Keratinocyte (primary cell): Measurements from ENCODE around the gene P3H2. TPM values are rescaled to one million over a fixed set of nuclear protein-coding genes. Genes with fewer than 3 reads are reported as not detected.
"Not testable (repeated sequence)": the region's sequence is repeated elsewhere in the genome, so short reads cannot be mapped to it uniquely, and the experiment has no call there.

ENCODE experiments used
- DNase-seq: peaks from one replicate; pipeline ENCODE4 v3.0.0-alpha.2; 2011; ENCODE audit warnings: low read depth, missing footprints, low spot score
- FAIRE-seq: peaks from 2 replicates; lab custom pipeline; 2011; peaks lifted over from hg19 to GRCh38; lab: Jason Lieb, UNC
- H2AFZ ChIP-seq: 2 replicates; pipeline ENCODE4 v1.6.0; 2012; ENCODE audit warnings: low read length, control low read depth, inconsistent platforms; ENCODE audit not compliant: control insufficient read depth
- H3K27ac ChIP-seq: 2 replicates; pipeline ENCODE4 v1.5.1; 2011; ENCODE audit warnings: low read length; ENCODE audit not compliant: control insufficient read depth, insufficient read depth
- H3K27me3 ChIP-seq: 3 replicates; pipeline ENCODE4 v1.6.0; 2011; ENCODE audit warnings: low read length; ENCODE audit not compliant: control insufficient read depth, insufficient read depth; ENCODE audit errors: extremely low read depth
- H3K36me3 ChIP-seq, 2 experiments: 2 replicates in 1 of 2; 3 replicates in 1 of 2; pipeline ENCODE4 v1.5.1; 2011; ENCODE audit warnings: low read length in 2 of 2, mild to moderate bottlenecking in 1 of 2; ENCODE audit not compliant: control insufficient read depth in 2 of 2, insufficient read depth in 2 of 2; ENCODE audit errors: extremely low read depth in 1 of 2
- H3K4me1 ChIP-seq: 3 replicates; pipeline ENCODE4 v1.5.1; 2011; ENCODE audit warnings: low read length; ENCODE audit not compliant: control insufficient read depth, insufficient read depth; ENCODE audit errors: extremely low read depth
- H3K4me2 ChIP-seq: 3 replicates; pipeline ENCODE4 v1.6.0; 2011; ENCODE audit warnings: low read depth, low read length; ENCODE audit not compliant: control insufficient read depth, insufficient read depth; ENCODE audit errors: extremely low read depth
- H3K4me3 ChIP-seq, 3 experiments: fragments of 200-600 bp in 1 of 3; sonication (generic) in 1 of 3; 2 replicates in 2 of 3; 3 replicates in 1 of 3; pipeline ENCODE4 v1.5.1; 2011 to 2016; ENCODE audit warnings: low read length in 3 of 3, mild to moderate bottlenecking in 3 of 3, control low read depth in 2 of 3, inconsistent platforms in 1 of 3, low read depth in 1 of 3, mixed read lengths in 1 of 3, mixed run types in 1 of 3, moderate library complexity in 1 of 3; ENCODE audit not compliant: control insufficient read depth in 2 of 3, insufficient read depth in 2 of 3; ENCODE audit errors: extremely low read depth in 1 of 3
- H3K79me2 ChIP-seq: 2 replicates; pipeline ENCODE4 v1.6.0; 2012; ENCODE audit warnings: low read length; ENCODE audit not compliant: control insufficient read depth, insufficient read depth
- H3K9ac ChIP-seq: 3 replicates; pipeline ENCODE4 v1.6.0; 2011; ENCODE audit warnings: low read length; ENCODE audit not compliant: control insufficient read depth, insufficient read depth; ENCODE audit errors: extremely low read depth
- H3K9me1 ChIP-seq: 3 replicates; pipeline ENCODE4 v1.6.0; 2011; ENCODE audit warnings: low read length; ENCODE audit not compliant: control insufficient read depth, insufficient read depth; ENCODE audit errors: extremely low read depth
- H3K9me3 ChIP-seq: 2 replicates; pipeline ENCODE4 v1.5.1; 2012; ENCODE audit warnings: low read depth, low read length; ENCODE audit not compliant: control insufficient read depth
- H4K20me1 ChIP-seq: 3 replicates; pipeline ENCODE4 v1.6.0; 2011; ENCODE audit warnings: low read length; ENCODE audit not compliant: control insufficient read depth, insufficient read depth; ENCODE audit errors: extremely low read depth
- EZH2 ChIP-seq: IDR thresholded peaks from one replicate; pipeline ENCODE4 v1.6.1; 2012; ENCODE audit warnings: inconsistent platforms, mild to moderate bottlenecking, low read length, moderate library complexity
- dilution Hi-C: fragments of 300-500 bp; cut with MboI; formaldehyde crosslinking; loops from one replicate; pipeline ENCODE4 v1.7.0; 2020; ENCODE audit warnings: low sequenced_read_pairs; ENCODE audit not compliant: extremely low pct_ligation_motif_present
- polyA plus RNA-seq, 5 experiments: library from polyadenylated mRNA; depleted of rRNA in 3 of 5; stranded (reverse) in 3 of 5; stranded (forward) in 1 of 5; unstranded in 1 of 5; fragments of >200 nt; gene quantifications; 1 replicate in 1 of 5; 2 replicates in 3 of 5; 3 replicates in 1 of 5; pipeline versions ENCODE4 v1.2.1 to v1.2.3, GENCODE V29; 2011 to 2012; ENCODE audit warnings: missing spikeins in 2 of 5, low read depth in 1 of 5, low replicate concordance in 1 of 5
- TF ChIP-seq, protein P1 (sequence below), 3 experiments: IDR thresholded peaks in 1 of 3; conservative IDR thresholded peaks in 1 of 3; optimal IDR thresholded peaks in 1 of 3; 2 replicates in 2 of 3; 3 replicates in 1 of 3; pipeline versions ENCODE3 to v1.5.1; 2011; ENCODE audit warnings: low read length in 3 of 3, mild to moderate bottlenecking in 3 of 3, moderate library complexity in 2 of 3, control low read depth in 1 of 3, inconsistent platforms in 1 of 3; ENCODE audit not compliant: insufficient read depth in 2 of 3; ENCODE audit errors: extremely low read depth in 1 of 3

Gene P3H2
- polyA plus RNA-seq, 1 donor (not counting 4 experiments of a cell fraction or from before 2014, with no cell fraction given) = 115 TPM

GRCh38 chr3:190083635-190084034, 37.1 kb downstream of the P3H2 start:
- TF ChIP-seq, protein P1, sequence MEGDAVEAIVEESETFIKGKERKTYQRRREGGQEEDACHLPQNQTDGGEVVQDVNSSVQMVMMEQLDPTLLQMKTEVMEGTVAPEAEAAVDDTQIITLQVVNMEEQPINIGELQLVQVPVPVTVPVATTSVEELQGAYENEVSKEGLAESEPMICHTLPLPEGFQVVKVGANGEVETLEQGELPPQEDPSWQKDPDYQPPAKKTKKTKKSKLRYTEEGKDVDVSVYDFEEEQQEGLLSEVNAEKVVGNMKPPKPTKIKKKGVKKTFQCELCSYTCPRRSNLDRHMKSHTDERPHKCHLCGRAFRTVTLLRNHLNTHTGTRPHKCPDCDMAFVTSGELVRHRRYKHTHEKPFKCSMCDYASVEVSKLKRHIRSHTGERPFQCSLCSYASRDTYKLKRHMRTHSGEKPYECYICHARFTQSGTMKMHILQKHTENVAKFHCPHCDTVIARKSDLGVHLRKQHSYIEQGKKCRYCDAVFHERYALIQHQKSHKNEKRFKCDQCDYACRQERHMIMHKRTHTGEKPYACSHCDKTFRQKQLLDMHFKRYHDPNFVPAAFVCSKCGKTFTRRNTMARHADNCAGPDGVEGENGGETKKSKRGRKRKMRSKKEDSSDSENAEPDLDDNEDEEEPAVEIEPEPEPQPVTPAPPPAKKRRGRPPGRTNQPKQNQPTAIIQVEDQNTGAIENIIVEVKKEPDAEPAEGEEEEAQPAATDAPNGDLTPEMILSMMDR (optimal IDR thresholded peaks at IDR 0.05 in 1 of 3, IDR thresholded peaks at IDR 0.05 in 1 of 3, conservative IDR thresholded peaks at IDR 0.05 in 1 of 3; ENCODE audit: extremely low read depth in 1 of 3, insufficient read depth in 2 of 3, low read length in 3 of 3) = no peak
- TF ChIP-seq EZH2 = no peak
- Histone ChIP-seq H2AFZ (no peak overlapping the region), H3K9me1 (no peaks in the 10 kb centered on the region), H3K79me2 (peaks cover 57% of the 10 kb centered on the region), H3K4me1 (no peaks in the 10 kb centered on the region), H3K4me2 (no peak overlapping the region), H3K9me3 (no peaks in the 10 kb centered on the region), H3K4me3 (no peak overlapping the region), H3K36me3 (peaks cover 0 to 4% of the 10 kb centered on the region in 2 experiments), H3K9ac (no peak overlapping the region), H3K27me3 (no peaks in the 10 kb centered on the region), H4K20me1 (no peaks in the 10 kb centered on the region), H3K27ac (no peak overlapping the region)
- no peak for DNase-seq
- dilution Hi-C loops = no loop called here
- FAIRE-seq = no peak

DNA sequence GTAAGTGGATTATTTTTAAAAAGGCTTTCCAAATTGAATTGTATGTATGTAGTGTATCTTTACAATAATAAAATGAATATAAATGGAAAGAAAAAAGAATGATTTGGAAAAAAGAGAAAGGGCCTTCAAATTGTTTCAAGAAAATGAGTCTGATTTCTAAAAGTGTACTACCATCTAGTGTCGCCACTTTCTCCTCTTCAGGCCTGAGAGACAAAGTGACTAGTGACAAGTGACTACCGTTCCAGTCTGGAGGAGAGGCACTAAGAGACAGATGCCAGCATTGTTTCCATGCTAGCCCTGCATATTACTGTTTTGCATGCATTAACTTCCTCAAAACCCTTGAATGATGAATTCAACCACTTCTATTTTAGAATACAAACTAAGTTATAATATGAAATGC, 39.3 kb downstream of the P3H2 start:
- Histone ChIP-seq H3K4me3 (no peak overlapping the region), H3K27ac (no peak overlapping the region), H3K4me1 (peaks cover 15% of the 10 kb centered on the region), H3K9me1 (no peaks in the 10 kb centered on the region), H3K9me3 (no peaks in the 10 kb centered on the region), H3K27me3 (no peaks in the 10 kb centered on the region), H3K79me2 (peaks cover 48% of the 10 kb centered on the region), H3K9ac (no peak overlapping the region), H3K4me2 (no peak overlapping the region), H4K20me1 (no peaks in the 10 kb centered on the region), H3K36me3 (peaks cover 0 to 4% of the 10 kb centered on the region in 2 experiments), H2AFZ (no peak overlapping the region)
- no peak for TF ChIP-seq EZH2
- TF ChIP-seq, protein P1 (optimal IDR thresholded peaks at IDR 0.05 in 1 of 3, IDR thresholded peaks at IDR 0.05 in 1 of 3, conservative IDR thresholded peaks at IDR 0.05 in 1 of 3; ENCODE audit: extremely low read depth in 1 of 3, insufficient read depth in 2 of 3, low read length in 3 of 3) = no peak
- dilution Hi-C loops = no loop called here
- DNase-seq (no peak), FAIRE-seq (no peak)

DNA sequence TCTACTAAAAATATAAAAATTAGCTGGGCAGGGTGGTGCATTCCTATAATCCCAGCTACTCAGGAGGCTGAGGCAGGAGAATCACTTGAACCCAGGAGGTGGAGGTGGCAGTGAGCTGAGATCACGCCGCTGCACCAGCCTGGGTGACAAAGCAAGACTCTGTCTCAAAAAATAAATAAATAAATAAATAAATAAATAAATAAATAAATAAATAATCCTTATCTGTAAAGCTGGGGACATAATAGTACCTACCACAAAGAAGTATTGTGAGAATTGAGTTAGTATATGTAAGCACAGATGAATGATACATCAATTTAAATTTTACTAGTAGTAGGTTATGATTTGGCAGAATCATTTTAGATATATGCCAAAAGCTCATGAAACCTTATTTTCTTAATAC, 41.5 kb downstream of the P3H2 start:
- H3K4me1 ChIP-seq = peaks cover 24% of the 10 kb centered on the region
- H3K36me3 ChIP-seq, H2AFZ ChIP-seq, H3K9me3 ChIP-seq, H3K27me3 ChIP-seq, H3K9ac ChIP-seq, H3K4me2 ChIP-seq, H3K27ac ChIP-seq, H4K20me1 ChIP-seq, H3K4me3 ChIP-seq, H3K9me1 ChIP-seq, DNase-seq, dilution Hi-C loops, FAIRE-seq: not testable (repeated sequence)
- peaks cover 53% of the 10 kb centered on the region for H3K79me2 ChIP-seq
